Stimulated activated naive CD8-positive, alpha-beta T cell treated with anti-CD3 and anti-CD28 coated beads, Interleukin-15, Interleukin-2, amounts not matched to agents 100 ng/mL and 50 ng/mL, for 24 hours (primary cell): ENCODE measurements around the gene RAB5B.

Source experiments
- H3K27ac Mint-ChIP-seq: one replicate; pipeline ENCODE4 v1.8.0; 2021; ENCODE audit warnings: mild to moderate bottlenecking, mixed read lengths
- H3K27me3 Mint-ChIP-seq: one replicate; pipeline ENCODE4 v1.8.0; 2021; ENCODE audit warnings: mixed read lengths
- H3K36me3 Mint-ChIP-seq: one replicate; pipeline ENCODE4 v1.8.0; 2021; ENCODE audit warnings: low read depth, mixed read lengths
- H3K4me1 Mint-ChIP-seq: one replicate; pipeline ENCODE4 v1.8.0; 2021; ENCODE audit warnings: low read depth, mixed read lengths
- H3K4me3 Mint-ChIP-seq: one replicate; pipeline ENCODE4 v1.8.0; 2021; ENCODE audit warnings: mild to moderate bottlenecking, mixed read lengths
- H3K9me3 Mint-ChIP-seq: one replicate; pipeline ENCODE4 v1.8.0; 2021; ENCODE audit warnings: mixed read lengths

The RAB5B gene

GRCh38 chr12:55933799-55934742, 39.8 kb upstream of the RAB5B start:
- H3K4me1 Mint-ChIP-seq: peaks cover 83% of the 10 kb centered on the region
- H3K27me3 Mint-ChIP-seq: no peaks in the 10 kb centered on the region
- H3K36me3 Mint-ChIP-seq: peaks cover 56% of the 10 kb centered on the region

DNA sequence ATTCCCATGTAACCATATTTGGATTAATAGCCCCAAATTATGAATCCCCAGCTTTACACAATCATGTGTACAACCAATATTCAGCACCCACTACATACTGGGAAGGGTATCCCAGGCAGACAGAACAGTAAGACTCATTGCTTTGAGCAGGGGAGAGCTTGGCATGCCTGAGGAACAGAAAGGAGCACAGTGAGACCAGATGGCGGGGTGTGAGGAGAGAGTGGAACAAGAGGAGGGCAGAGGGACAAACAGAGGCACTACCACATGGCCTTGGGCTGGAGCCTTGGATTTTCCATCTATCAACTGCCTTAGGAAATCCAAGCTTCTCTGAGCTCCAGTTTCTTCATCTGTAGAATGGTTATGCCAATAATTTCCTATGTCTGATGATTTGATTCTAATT, 39.1 kb upstream of the RAB5B start:
- H3K27ac Mint-ChIP-seq: peak overlapping the region; percentile 97
- no peaks in the 10 kb centered on the region for H3K9me3 Mint-ChIP-seq
- peak overlapping the region; percentile 95 for H3K4me3 Mint-ChIP-seq
- peaks cover 83% of the 10 kb centered on the region for H3K4me1 Mint-ChIP-seq
- H3K36me3 Mint-ChIP-seq: peaks cover 63% of the 10 kb centered on the region
- no peaks in the 10 kb centered on the region for H3K27me3 Mint-ChIP-seq

More at GRCh38 chr12:55933799-55934742, 39.8 kb upstream of the RAB5B start:
- H3K9me3 Mint-ChIP-seq: no peaks in the 10 kb centered on the region
- H3K4me3 Mint-ChIP-seq: peak overlapping the region; percentile 95
- H3K27ac Mint-ChIP-seq: peak overlapping the region; percentile 97

- Mint-ChIP-seq H3K27ac (peak overlapping the region; percentile 97), H3K9me3 (no peaks in the 10 kb centered on the region), H3K4me3 (peak overlapping the region; percentile 95), H3K4me1 (peaks cover 83% of the 10 kb centered on the region), H3K36me3 (peaks cover 71% of the 10 kb centered on the region), H3K27me3 (no peaks in the 10 kb centered on the region)
Observed at GRCh38 chr12:55935738-55936151, 38.1 kb upstream of the RAB5B start.

- Mint-ChIP-seq H3K27me3 (no peaks in the 10 kb centered on the region), H3K4me1 (peaks cover 90% of the 10 kb centered on the region), H3K36me3 (peaks cover 80% of the 10 kb centered on the region), H3K4me3 (no peak overlapping the region), H3K27ac (peak overlapping the region; percentile 70), H3K9me3 (no peaks in the 10 kb centered on the region)
Observed at GRCh38 chr12:55937981-55938380, 35.9 kb upstream of the RAB5B start.

GRCh38 chr12:55938826-55939501, 34.9 kb upstream of the RAB5B start:
- Mint-ChIP-seq H3K4me3 (no peak overlapping the region), H3K9me3 (no peaks in the 10 kb centered on the region), H3K27ac (peak overlapping the region; percentile 70), H3K4me1 (peaks cover 80% of the 10 kb centered on the region), H3K27me3 (no peaks in the 10 kb centered on the region), H3K36me3 (peaks cover 81% of the 10 kb centered on the region)

DNA sequence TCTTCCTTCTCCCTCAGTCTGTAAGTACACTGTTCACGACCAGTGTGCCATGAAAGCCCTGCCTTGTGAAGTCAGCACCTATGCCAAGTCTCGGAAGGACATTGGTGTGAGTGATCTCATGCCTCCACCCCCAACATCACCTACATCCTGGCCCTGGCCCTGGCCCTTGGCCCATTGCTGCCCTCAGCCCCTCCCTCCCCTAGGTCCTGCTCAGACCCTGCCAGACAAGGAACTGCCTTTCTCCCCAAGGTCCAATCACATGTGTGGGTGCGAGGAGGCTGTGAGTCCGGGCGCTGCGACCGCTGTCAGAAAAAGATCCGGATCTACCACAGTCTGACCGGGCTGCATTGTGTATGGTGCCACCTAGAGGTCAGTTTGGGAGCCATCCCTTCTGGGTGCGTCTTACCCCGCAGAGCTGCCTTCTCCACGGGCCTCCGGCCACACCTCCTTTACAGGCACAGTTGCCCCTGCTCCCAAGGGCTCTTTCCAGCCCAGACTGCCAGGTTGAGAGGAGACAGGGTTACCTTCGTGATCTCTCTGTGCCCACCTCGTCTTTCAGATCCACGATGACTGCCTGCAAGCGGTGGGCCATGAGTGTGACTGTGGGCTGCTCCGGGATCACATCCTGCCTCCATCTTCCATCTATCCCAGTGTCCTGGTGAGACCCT, 33.7 kb upstream of the RAB5B start:
- H3K4me3 Mint-ChIP-seq: no peak overlapping the region
- peaks cover 77% of the 10 kb centered on the region for H3K4me1 Mint-ChIP-seq
- peak overlapping the region; percentile 70 for H3K27ac Mint-ChIP-seq
- H3K9me3 Mint-ChIP-seq: no peaks in the 10 kb centered on the region
- peaks cover 88% of the 10 kb centered on the region for H3K36me3 Mint-ChIP-seq
- no peaks in the 10 kb centered on the region for H3K27me3 Mint-ChIP-seq

GRCh38 chr12:55942055-55942454, 31.8 kb upstream of the RAB5B start:
- Mint-ChIP-seq H3K36me3 (peaks cover 91% of the 10 kb centered on the region), H3K4me1 (peaks cover 77% of the 10 kb centered on the region), H3K27me3 (no peaks in the 10 kb centered on the region), H3K4me3 (no peak overlapping the region), H3K9me3 (no peaks in the 10 kb centered on the region), H3K27ac (no peak overlapping the region)

DNA sequence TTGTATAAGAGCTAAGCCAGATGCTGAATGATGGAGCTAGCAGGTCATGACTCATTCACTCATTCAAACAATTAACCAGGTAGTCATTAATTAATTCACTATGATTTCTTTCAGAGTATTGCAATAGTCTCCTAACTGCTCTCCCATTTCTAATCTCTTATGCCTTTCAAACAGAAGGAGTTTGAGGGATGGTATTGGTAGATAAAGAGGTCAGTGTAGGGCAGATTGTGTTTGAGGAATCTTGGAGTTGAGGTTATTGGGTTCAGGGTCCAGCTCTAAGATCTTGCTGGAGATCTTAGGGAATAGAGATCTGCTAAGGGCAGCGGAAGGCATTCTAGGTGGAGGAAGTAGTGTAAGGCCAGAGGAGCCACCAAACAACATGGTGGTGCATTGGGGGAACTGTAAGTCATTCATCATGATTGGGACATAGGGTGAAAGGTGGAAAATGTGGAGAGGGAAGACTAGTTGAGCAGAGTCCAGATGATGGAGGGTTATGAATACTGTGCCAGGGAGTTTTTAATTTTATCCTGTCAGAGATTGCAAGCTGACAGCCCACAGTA, 31.2 kb upstream of the RAB5B start:
- Mint-ChIP-seq H3K27ac (peak overlapping the region; percentile 45), H3K36me3 (peaks cover 90% of the 10 kb centered on the region), H3K27me3 (no peaks in the 10 kb centered on the region), H3K9me3 (no peaks in the 10 kb centered on the region), H3K4me3 (no peak overlapping the region), H3K4me1 (peaks cover 75% of the 10 kb centered on the region)

DNA sequence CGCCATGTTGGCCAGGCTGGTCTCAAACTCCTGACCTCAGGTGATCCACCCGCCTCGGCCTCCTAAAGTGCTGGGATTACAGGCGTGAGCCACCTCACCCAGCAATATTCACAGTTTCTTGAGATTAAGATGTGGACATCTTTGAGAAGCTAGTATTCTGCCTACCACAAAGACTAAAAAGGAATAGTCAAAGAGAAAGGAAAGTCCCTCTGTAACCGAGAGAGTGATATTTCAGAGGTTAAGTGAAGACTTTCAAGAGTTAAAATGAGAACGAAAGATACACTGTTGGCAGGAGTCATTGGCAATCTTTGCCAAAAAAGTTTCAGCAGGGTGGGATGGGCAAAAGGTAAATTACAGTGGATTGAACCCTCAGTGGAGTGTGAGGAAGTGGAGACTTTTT, 27.3 kb upstream of the RAB5B start:
- H3K4me1 Mint-ChIP-seq: peaks cover 42% of the 10 kb centered on the region
- H3K36me3 Mint-ChIP-seq: peaks cover 76% of the 10 kb centered on the region
- peak overlapping the region; percentile 81 for H3K27ac Mint-ChIP-seq
- H3K9me3 Mint-ChIP-seq: no peaks in the 10 kb centered on the region
- H3K4me3 Mint-ChIP-seq: no peak overlapping the region
- H3K27me3 Mint-ChIP-seq: no peaks in the 10 kb centered on the region

- H3K9me3 Mint-ChIP-seq: no peaks in the 10 kb centered on the region
- peaks cover 12% of the 10 kb centered on the region for H3K4me1 Mint-ChIP-seq
- peaks cover 44% of the 10 kb centered on the region for H3K36me3 Mint-ChIP-seq
- H3K4me3 Mint-ChIP-seq: no peak overlapping the region
- H3K27me3 Mint-ChIP-seq: no peaks in the 10 kb centered on the region
- no peak overlapping the region for H3K27ac Mint-ChIP-seq
Observed at GRCh38 chr12:55955344-55955743, 18.5 kb upstream of the RAB5B start.

DNA sequence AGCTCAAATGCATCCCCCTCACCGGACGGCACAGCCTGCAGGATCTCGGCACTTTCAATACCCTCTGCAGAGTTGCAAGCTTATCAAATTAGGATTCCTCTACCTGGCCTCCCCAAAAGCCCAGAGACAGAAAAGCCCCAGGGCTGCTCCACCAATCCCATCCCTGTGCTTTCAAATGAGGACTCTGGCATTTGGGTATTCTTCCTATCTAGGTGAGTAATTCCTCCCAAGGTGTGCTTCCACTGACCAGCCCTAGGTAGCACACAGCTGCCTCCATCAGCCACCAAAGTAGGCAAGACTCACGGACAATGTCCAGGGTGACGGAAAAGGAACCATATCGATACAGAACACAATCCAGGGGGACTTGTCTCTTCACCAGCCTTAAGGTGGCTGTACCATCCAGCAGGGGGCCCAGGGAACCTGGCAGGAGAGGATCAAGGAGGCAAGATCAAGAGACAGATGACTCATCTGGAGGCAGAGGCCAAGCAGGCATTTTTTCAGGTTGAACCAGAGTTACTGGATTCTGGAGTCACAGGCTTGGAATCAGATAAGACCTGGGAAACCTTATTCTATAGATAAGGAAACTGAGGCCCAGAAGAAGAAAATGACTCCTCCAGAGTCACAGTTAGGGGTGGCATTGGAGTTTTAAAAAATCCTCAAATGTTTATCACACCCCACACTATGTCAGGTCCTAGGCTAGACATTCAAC, 17.9 kb upstream of the RAB5B start:
- H3K36me3 Mint-ChIP-seq: peaks cover 41% of the 10 kb centered on the region
- no peaks in the 10 kb centered on the region for H3K9me3 Mint-ChIP-seq
- no peak overlapping the region for H3K4me3 Mint-ChIP-seq
- H3K4me1 Mint-ChIP-seq: peaks cover 12% of the 10 kb centered on the region
- no peaks in the 10 kb centered on the region for H3K27me3 Mint-ChIP-seq
- peak overlapping the region; percentile 24 for H3K27ac Mint-ChIP-seq

DNA sequence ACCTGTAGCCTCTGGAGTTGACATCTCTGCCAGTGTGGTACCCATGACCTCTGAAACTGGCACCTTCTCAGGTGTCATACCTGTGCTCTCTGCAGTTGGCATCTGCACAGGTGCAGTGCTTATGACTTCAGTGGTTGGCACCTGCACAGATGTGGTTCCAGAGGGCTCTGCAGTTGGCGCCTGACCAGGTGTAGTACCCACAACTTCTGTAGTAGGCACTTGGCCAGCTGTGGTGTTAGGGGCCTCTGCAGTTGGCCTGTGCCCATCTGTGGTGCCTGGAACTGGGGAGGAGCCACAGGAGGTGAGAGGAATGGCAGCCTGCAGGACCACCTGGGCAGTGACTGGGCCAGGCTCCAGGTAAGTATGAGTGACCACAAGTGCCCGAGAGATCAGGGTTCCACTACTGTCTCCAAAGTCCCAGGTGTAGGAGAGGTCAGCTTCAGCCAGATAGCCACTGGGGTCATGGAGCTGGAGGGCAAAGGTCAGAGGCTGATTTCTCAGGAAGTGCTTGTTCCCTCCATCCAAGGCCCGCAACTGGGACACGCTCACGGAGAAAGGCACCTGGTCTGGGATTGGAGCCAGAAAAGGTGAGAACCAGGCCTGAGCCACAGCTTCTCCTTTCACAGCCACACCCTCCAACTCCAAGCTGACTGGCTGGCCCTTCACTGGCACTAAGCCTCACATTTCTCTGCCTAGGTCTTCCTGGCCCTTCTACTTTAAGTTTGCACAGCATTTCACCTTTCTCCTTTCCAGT, 16.6 kb upstream of the RAB5B start:
- H3K27me3 Mint-ChIP-seq: no peaks in the 10 kb centered on the region

GRCh38 chr12:55963760-55964159, 10.1 kb upstream of the RAB5B start:
- Mint-ChIP-seq H3K4me3 (no peak overlapping the region), H3K27me3 (no peaks in the 10 kb centered on the region), H3K9me3 (no peaks in the 10 kb centered on the region), H3K36me3 (peaks cover 13% of the 10 kb centered on the region), H3K4me1 (peaks cover 25% of the 10 kb centered on the region), H3K27ac (no peak overlapping the region)

More for the DNA sequence above, 16.6 kb upstream of the RAB5B start:
- Mint-ChIP-seq H3K36me3 (peaks cover 30% of the 10 kb centered on the region), H3K4me1 (peaks cover 12% of the 10 kb centered on the region), H3K27ac (no peak overlapping the region), H3K4me3 (no peak overlapping the region), H3K9me3 (no peaks in the 10 kb centered on the region)
